GM23338 (cell line): ENCODE results near the gene YIPF1. TPM values are rescaled to one million over a fixed set of nuclear protein-coding genes. Genes with fewer than 3 reads are reported as not detected.

Experiments used
- ATAC-seq: fragments of 200-7000 bp; cut with Tn5 transposase; 3 replicates; pipeline ENCODE4 v1.9.1; 2020
- DNase-seq: peaks from one replicate; pipeline ENCODE4 v3.0.0-alpha.2; 2015; ENCODE audit warnings: low spot score
- H2AFZ ChIP-seq: fragments of 200-600 bp; sonication (generic); 2 replicates; pipeline ENCODE4 v1.8.0; 2016; ENCODE audit warnings: antibody characterized with exemption, mild to moderate bottlenecking, moderate library complexity
- H3F3A ChIP-seq: fragments of 200-600 bp; sonication (generic); replicated peaks from 2 replicates; pipeline ENCODE4 v1.8.0; 2017; ENCODE audit warnings: antibody characterized with exemption, mixed run types, low read depth
- H3K27ac ChIP-seq: fragments of 200-600 bp; sonication (generic); 2 replicates; pipeline ENCODE4 v1.6.1; 2016; ENCODE audit warnings: low read depth
- H3K27me3 ChIP-seq: fragments of 200-600 bp; sonication (generic); 2 replicates; pipeline ENCODE4 v1.8.0; 2016; ENCODE audit warnings: mild to moderate bottlenecking, mixed run types, moderate library complexity; ENCODE audit not compliant: insufficient read depth
- H3K36me3 ChIP-seq: fragments of 200-600 bp; sonication (generic); 2 replicates; pipeline ENCODE4 v1.8.0; 2016; ENCODE audit warnings: mild to moderate bottlenecking; ENCODE audit not compliant: insufficient read depth
- H3K4me1 ChIP-seq: fragments of 200-600 bp; sonication (generic); 2 replicates; pipeline ENCODE4 v1.8.0; 2016; ENCODE audit warnings: mild to moderate bottlenecking, moderate library complexity; ENCODE audit not compliant: insufficient read depth
- H3K4me2 ChIP-seq: fragments of 200-600 bp; sonication (generic); 2 replicates; pipeline ENCODE4 v1.7.1; 2017; ENCODE audit warnings: mixed run types
- H3K4me3 ChIP-seq: fragments of 200-600 bp; sonication (generic); 2 replicates; pipeline ENCODE4 v1.6.1; 2016; ENCODE audit warnings: mixed run types
- H3K79me2 ChIP-seq: fragments of 200-600 bp; sonication (generic); replicated peaks from 2 replicates; pipeline ENCODE4 v1.8.0; 2017; ENCODE audit warnings: mild to moderate bottlenecking; ENCODE audit not compliant: insufficient read depth
- H3K9me2 ChIP-seq: fragments of 200-600 bp; sonication (generic); 2 replicates; pipeline ENCODE4 v1.8.0; 2017; ENCODE audit not compliant: insufficient read depth
- H4K20me1 ChIP-seq: fragments of 200-600 bp; sonication (generic); replicated peaks from 2 replicates; pipeline ENCODE4 v1.8.0; 2017; ENCODE audit warnings: mild to moderate bottlenecking; ENCODE audit not compliant: insufficient read depth
- H3K27ac Mint-ChIP-seq: 2 replicates; pipeline ENCODE4 v1.8.0; 2020; ENCODE audit warnings: inconsistent platforms, mild to moderate bottlenecking, moderate library complexity, mixed read lengths
- H3K27me3 Mint-ChIP-seq: 3 replicates; pipeline ENCODE4 v1.8.0; 2022; ENCODE audit warnings: low read depth, mild to moderate bottlenecking, moderate library complexity, mixed read lengths, inconsistent platforms; ENCODE audit not compliant: insufficient read depth, poor library complexity
- H3K36me3 Mint-ChIP-seq: 3 replicates; pipeline ENCODE4 v1.8.0; 2021; ENCODE audit warnings: low read depth, mild to moderate bottlenecking, inconsistent platforms, moderate library complexity, mixed read lengths
- H3K4me1 Mint-ChIP-seq: 3 replicates; pipeline ENCODE4 v1.8.0; 2020; ENCODE audit warnings: mild to moderate bottlenecking, inconsistent platforms, mixed read lengths
- H3K4me3 Mint-ChIP-seq: 3 replicates; pipeline ENCODE4 v1.8.0; 2021; ENCODE audit warnings: moderate library complexity, mild to moderate bottlenecking, inconsistent platforms, mixed read lengths
- H3K9me3 Mint-ChIP-seq: 3 replicates; pipeline ENCODE4 v1.8.0; 2020; ENCODE audit warnings: moderate library complexity, mild to moderate bottlenecking, inconsistent platforms, mixed read lengths
- CTCF ChIP-seq, 2 experiments: fragments of 200-600 bp in 1 of 2; sonication (generic) in 1 of 2; conservative IDR thresholded peaks; 2 replicates each; pipeline versions ENCODE4 v1.5.1 to v1.6.1; 2016 to 2017; ENCODE audit warnings: antibody characterized with exemption in 2 of 2, low read depth in 2 of 2, mild to moderate bottlenecking in 2 of 2, moderate library complexity in 1 of 2
- EZH2 ChIP-seq: fragments of 200-600 bp; sonication (generic); IDR thresholded peaks from one replicate; pipeline ENCODE4 v1.8.0; 2017; ENCODE audit warnings: antibody characterized with exemption, mild to moderate bottlenecking, low read depth; ENCODE audit not compliant: unreplicated experiment
- JUNB ChIP-seq: IDR thresholded peaks from one replicate; pipeline ENCODE4 v1.6.1; 2016; ENCODE audit warnings: antibody characterized with exemption; ENCODE audit not compliant: unreplicated experiment
- polyA plus RNA-seq: library from polyadenylated mRNA; unstranded; fragments of >200 nt; fragmentation: Nextera tagmentation; extraction: Ambion mirVana; gene quantifications from 2 replicates; pipeline ENCODE4 v1.2.1, GENCODE V29; 2016
- total RNA-seq: library from RNA; depleted of rRNA; stranded (reverse); fragments of >200 nt; shearing (Covaris generic); gene quantifications from 2 replicates; pipeline ENCODE4 v1.2.3, GENCODE V29; 2014
- TF ChIP-seq, protein P1 (sequence below): fragments of 250-450 bp; sonication (Bioruptor Pico); IDR thresholded peaks from 2 replicates; pipeline ENCODE4 v1.5.0; 2020; ENCODE audit warnings: mild to moderate bottlenecking, moderate library complexity

Gene YIPF1
- total and polyA plus RNA-seq, 2 experiments from 2014 or later = 14.1 to 24.0 TPM

- TF ChIP-seq, protein P1, sequence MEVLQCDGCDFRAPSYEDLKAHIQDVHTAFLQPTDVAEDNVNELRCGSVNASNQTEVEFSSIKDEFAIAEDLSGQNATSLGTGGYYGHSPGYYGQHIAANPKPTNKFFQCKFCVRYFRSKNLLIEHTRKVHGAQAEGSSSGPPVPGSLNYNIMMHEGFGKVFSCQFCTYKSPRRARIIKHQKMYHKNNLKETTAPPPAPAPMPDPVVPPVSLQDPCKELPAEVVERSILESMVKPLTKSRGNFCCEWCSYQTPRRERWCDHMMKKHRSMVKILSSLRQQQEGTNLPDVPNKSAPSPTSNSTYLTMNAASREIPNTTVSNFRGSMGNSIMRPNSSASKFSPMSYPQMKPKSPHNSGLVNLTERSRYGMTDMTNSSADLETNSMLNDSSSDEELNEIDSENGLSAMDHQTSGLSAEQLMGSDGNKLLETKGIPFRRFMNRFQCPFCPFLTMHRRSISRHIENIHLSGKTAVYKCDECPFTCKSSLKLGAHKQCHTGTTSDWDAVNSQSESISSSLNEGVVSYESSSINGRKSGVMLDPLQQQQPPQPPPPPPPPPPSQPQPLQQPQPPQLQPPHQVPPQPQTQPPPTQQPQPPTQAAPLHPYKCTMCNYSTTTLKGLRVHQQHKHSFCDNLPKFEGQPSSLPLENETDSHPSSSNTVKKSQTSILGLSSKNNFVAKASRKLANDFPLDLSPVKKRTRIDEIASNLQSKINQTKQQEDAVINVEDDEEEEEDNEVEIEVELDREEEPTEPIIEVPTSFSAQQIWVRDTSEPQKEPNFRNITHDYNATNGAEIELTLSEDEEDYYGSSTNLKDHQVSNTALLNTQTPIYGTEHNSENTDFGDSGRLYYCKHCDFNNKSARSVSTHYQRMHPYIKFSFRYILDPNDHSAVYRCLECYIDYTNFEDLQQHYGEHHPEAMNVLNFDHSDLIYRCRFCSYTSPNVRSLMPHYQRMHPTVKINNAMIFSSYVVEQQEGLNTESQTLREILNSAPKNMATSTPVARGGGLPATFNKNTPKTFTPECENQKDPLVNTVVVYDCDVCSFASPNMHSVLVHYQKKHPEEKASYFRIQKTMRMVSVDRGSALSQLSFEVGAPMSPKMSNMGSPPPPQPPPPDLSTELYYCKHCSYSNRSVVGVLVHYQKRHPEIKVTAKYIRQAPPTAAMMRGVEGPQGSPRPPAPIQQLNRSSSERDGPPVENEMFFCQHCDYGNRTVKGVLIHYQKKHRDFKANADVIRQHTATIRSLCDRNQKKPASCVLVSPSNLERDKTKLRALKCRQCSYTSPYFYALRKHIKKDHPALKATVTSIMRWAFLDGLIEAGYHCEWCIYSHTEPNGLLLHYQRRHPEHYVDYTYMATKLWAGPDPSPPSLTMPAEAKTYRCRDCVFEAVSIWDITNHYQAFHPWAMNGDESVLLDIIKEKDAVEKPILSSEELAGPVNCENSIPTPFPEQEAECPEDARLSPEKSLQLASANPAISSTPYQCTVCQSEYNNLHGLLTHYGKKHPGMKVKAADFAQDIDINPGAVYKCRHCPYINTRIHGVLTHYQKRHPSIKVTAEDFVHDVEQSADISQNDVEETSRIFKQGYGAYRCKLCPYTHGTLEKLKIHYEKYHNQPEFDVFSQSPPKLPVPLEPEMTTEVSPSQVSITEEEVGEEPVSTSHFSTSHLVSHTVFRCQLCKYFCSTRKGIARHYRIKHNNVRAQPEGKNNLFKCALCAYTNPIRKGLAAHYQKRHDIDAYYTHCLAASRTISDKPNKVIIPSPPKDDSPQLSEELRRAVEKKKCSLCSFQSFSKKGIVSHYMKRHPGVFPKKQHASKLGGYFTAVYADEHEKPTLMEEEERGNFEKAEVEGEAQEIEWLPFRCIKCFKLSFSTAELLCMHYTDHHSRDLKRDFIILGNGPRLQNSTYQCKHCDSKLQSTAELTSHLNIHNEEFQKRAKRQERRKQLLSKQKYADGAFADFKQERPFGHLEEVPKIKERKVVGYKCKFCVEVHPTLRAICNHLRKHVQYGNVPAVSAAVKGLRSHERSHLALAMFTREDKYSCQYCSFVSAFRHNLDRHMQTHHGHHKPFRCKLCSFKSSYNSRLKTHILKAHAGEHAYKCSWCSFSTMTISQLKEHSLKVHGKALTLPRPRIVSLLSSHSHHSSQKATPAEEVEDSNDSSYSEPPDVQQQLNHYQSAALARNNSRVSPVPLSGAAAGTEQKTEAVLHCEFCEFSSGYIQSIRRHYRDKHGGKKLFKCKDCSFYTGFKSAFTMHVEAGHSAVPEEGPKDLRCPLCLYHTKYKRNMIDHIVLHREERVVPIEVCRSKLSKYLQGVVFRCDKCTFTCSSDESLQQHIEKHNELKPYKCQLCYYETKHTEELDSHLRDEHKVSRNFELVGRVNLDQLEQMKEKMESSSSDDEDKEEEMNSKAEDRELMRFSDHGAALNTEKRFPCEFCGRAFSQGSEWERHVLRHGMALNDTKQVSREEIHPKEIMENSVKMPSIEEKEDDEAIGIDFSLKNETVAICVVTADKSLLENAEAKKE = no peak
- TF ChIP-seq JUNB = no peak
- no peak for TF ChIP-seq EZH2
Observed at GRCh38 chr1:53929246-53929960, 39.8 kb upstream of the YIPF1 start (continued).

GRCh38 chr1:53927376-53927881, 37.8 kb upstream of the YIPF1 start:
- Histone ChIP-seq H2AFZ (no peak overlapping the region), H3K4me2 (no peak overlapping the region), H3K36me3 (no peaks in the 10 kb centered on the region), H3K79me2 (no peaks in the 10 kb centered on the region), H4K20me1 (no peaks in the 10 kb centered on the region), H3K4me1 (no peaks in the 10 kb centered on the region), H3F3A (no peaks in the 10 kb centered on the region), H3K27ac (no peak overlapping the region), H3K27me3 (no peaks in the 10 kb centered on the region), H3K4me3 (no peak overlapping the region), H3K9me2 (no peaks in the 10 kb centered on the region)
- TF ChIP-seq, protein P1 = no peak
- TF ChIP-seq CTCF (conservative IDR thresholded peaks at IDR 0.05; ENCODE audit: low read depth in 2 of 2) = no peak
- ATAC-seq = no peak
- DNase-seq = no peak
- Mint-ChIP-seq H3K27ac (no peak overlapping the region), H3K9me3 (no peaks in the 10 kb centered on the region; the same call in 2 of the 3 replicates), H3K27me3 (peaks cover 2% of the 10 kb centered on the region), H3K36me3 (peaks cover 8% of the 10 kb centered on the region; the same call in 2 of the 3 replicates), H3K4me3 (no peak overlapping the region), H3K4me1 (no peaks in the 10 kb centered on the region)
